Endothelial cell (in vitro differentiated cells): ENCODE measurements around the gene TTC23L. TPM values are rescaled to one million over a fixed set of nuclear protein-coding genes. Genes with fewer than 3 reads are reported as not detected.
"Not testable (repeated sequence)": the region's sequence is repeated elsewhere in the genome, so short reads cannot be mapped to it uniquely, and the experiment has no call there.

Source experiments
- DNase-seq: peaks from one replicate; pipeline ENCODE4 v3.0.0; 2021; ENCODE audit warnings: low spot score
- H3K27ac Mint-ChIP-seq: one replicate; pipeline ENCODE4 v1.8.0; 2021; ENCODE audit warnings: mixed read lengths, inconsistent platforms; ENCODE audit not compliant: unreplicated experiment
- H3K27me3 Mint-ChIP-seq: one replicate; pipeline ENCODE4 v1.8.0; 2021; ENCODE audit warnings: mild to moderate bottlenecking, moderate library complexity, mixed read lengths, inconsistent platforms; ENCODE audit not compliant: unreplicated experiment
- H3K36me3 Mint-ChIP-seq: one replicate; pipeline ENCODE4 v1.8.0; 2021; ENCODE audit warnings: mild to moderate bottlenecking, low read depth, mixed read lengths, inconsistent platforms; ENCODE audit not compliant: unreplicated experiment
- H3K4me1 Mint-ChIP-seq: one replicate; pipeline ENCODE4 v1.8.0; 2021; ENCODE audit warnings: mild to moderate bottlenecking, mixed read lengths, inconsistent platforms; ENCODE audit not compliant: unreplicated experiment
- H3K4me3 Mint-ChIP-seq: one replicate; pipeline ENCODE4 v1.8.0; 2021; ENCODE audit warnings: mild to moderate bottlenecking, mixed read lengths, inconsistent platforms; ENCODE audit not compliant: unreplicated experiment
- H3K9me3 Mint-ChIP-seq: one replicate; pipeline ENCODE4 v1.8.0; 2021; ENCODE audit warnings: mixed read lengths, inconsistent platforms; ENCODE audit not compliant: unreplicated experiment
- total RNA-seq: library from RNA; stranded (reverse); fragmentation: NEBNext Ultra II Directional; extraction: Animal tissue kit (Norgen Biotek cat#: 25700); gene quantifications from one replicate; pipeline ENCODE4 v1.2.1, GENCODE V29; 2021; ENCODE audit not compliant: unreplicated experiment
- TF ChIP-seq, protein P1 (sequence below): fragments of 200-600 bp; sonication (generic); IDR thresholded peaks from one replicate; pipeline ENCODE4 v1.5.0; 2021; ENCODE audit warnings: antibody characterized with exemption; ENCODE audit not compliant: unreplicated experiment

The TTC23L gene
- total RNA-seq, 1 donor from 2014 or later, result 0.26 TPM

DNA sequence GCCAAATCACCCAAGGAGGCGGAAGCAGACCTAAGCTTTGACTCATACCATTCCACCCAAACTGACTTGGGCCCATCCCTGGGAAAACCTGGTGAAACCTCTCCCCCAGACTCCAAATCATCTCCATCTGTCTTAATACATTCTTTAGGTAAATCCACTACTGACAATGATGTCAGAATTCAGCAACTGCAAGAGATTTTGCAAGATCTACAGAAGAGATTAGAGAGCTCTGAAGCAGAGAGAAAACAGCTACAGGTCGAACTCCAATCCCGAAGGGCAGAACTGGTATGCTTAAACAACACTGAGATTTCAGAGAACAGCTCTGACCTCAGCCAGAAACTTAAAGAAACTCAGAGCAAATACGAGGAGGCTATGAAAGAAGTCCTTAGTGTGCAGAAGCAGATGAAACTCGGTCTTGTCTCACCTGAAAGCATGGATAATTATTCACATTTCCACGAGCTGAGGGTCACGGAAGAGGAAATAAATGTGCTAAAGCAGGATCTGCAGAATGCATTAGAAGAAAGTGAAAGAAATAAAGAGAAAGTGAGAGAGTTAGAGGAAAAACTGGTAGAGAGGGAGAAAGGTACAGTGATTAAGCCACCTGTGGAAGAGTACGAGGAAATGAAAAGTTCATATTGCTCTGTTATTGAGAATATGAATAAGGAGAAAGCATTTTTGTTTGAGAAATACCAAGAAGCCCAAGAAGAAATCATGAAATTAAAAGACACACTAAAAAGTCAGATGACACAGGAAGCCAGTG, 15.8 kb upstream of the TTC23L start:
- TF ChIP-seq, protein P1, sequence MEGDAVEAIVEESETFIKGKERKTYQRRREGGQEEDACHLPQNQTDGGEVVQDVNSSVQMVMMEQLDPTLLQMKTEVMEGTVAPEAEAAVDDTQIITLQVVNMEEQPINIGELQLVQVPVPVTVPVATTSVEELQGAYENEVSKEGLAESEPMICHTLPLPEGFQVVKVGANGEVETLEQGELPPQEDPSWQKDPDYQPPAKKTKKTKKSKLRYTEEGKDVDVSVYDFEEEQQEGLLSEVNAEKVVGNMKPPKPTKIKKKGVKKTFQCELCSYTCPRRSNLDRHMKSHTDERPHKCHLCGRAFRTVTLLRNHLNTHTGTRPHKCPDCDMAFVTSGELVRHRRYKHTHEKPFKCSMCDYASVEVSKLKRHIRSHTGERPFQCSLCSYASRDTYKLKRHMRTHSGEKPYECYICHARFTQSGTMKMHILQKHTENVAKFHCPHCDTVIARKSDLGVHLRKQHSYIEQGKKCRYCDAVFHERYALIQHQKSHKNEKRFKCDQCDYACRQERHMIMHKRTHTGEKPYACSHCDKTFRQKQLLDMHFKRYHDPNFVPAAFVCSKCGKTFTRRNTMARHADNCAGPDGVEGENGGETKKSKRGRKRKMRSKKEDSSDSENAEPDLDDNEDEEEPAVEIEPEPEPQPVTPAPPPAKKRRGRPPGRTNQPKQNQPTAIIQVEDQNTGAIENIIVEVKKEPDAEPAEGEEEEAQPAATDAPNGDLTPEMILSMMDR, result no peak
- peak overlapping the region; percentile 26 for H3K27ac Mint-ChIP-seq
- H3K4me1 Mint-ChIP-seq, result peaks cover 8% of the 10 kb centered on the region
- H3K4me3 Mint-ChIP-seq, result peak overlapping the region; percentile 3
- no peak for DNase-seq
- H3K36me3 Mint-ChIP-seq, result peaks cover 45% of the 10 kb centered on the region
- H3K27me3 Mint-ChIP-seq, result peaks cover 3% of the 10 kb centered on the region
- H3K9me3 Mint-ChIP-seq, result no peaks in the 10 kb centered on the region

DNA sequence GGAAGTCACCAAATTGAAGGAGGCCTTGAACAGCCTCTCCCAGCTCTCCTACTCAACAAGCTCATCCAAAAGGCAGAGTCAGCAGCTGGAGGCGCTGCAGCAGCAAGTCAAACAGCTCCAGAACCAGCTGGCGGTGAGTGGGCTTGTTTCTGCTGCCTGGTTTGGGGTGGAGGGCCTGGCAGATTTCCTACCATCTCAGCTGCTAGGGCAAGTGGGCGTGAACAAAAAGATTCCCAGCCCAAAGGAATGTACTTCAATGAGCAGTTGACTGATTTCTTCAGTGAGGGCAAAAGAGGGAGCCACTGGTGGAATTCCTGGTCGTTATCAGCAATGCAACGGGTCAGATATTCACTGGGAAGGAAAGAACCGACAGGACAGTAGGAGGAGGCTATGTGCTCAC, 12.6 kb upstream of the TTC23L start:
- Mint-ChIP-seq H3K4me1 (peaks cover 8% of the 10 kb centered on the region), H3K27me3 (peaks cover 3% of the 10 kb centered on the region), H3K9me3 (no peaks in the 10 kb centered on the region), H3K36me3 (peaks cover 58% of the 10 kb centered on the region), H3K27ac (no peak overlapping the region), H3K4me3 (peak overlapping the region; percentile 76)
- no peak for DNase-seq
- TF ChIP-seq, protein P1, result no peak

DNA sequence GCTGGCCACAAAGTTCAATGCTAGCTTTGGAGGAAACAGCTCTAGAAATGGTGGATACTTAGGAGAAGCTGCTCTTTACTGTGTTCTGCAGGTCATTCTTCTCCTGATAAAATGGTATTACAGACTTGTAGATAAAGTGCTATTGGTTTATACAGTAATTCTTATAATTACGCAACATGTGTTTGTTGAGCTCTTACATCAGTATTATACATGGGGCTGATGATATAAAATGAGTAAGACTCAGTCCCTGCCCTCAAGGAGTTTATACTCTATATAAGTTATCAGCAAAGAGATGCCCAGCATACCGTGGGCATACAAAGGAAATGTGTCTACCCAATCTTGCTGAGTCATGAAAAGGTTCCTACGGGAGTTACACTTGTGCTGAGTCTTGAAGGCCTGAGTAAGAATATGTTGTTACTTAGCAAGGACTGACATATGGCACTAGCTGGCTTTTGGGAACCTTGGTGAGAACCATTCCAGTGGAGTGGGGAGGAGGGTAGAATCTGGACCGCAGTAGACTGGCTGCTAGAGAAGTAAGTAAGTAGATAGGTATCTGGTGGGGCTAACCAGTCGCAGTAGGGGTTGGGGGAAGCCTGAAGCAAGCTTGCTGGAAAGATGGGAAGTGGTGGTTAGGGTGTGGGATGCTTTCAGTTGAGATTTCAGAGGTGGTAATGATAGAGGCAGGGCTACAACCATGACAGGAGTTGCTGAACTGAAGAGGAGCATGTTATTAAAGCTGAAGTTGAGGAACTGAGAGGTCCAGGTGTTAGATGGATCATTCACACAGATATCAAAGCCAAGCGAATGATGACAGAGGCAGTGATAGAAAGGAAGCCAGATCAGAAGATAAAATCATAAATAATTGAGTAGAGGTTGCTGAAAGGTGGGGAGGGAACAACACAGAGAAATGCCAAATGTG, 11.1 kb upstream of the TTC23L start:
- Mint-ChIP-seq H3K4me1 (peaks cover 8% of the 10 kb centered on the region), H3K27ac (no peak overlapping the region), H3K9me3 (no peaks in the 10 kb centered on the region), H3K4me3 (peak overlapping the region; percentile 6), H3K36me3 (peaks cover 66% of the 10 kb centered on the region), H3K27me3 (peaks cover 3% of the 10 kb centered on the region)
- TF ChIP-seq, protein P1, result no peak
- DNase-seq, result no peak

DNA sequence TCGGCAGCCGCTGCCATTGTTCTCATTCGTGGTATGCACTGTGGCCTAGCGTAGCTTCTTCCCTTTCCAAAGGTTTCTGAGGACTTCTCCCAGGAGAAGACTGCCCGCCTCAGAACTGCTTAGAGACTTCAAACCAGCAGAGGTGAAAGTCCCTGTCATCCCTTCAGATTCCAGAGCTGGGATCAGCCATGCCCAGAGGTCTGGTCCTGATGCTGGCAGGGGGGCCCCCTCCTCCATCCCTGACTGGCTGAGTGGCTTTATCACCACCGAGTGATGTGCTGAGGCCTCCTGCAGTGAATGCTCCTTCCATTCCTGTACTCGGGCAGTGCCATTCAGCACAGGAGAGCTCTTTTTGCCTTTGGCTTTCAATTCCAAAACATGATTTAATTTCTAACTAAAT, 8.1 kb upstream of the TTC23L start:
- not testable (repeated sequence) for H3K9me3 Mint-ChIP-seq, H3K27ac Mint-ChIP-seq, H3K4me3 Mint-ChIP-seq, DNase-seq, H3K27me3 Mint-ChIP-seq, H3K4me1 Mint-ChIP-seq
- peaks cover 57% of the 10 kb centered on the region for H3K36me3 Mint-ChIP-seq

DNA sequence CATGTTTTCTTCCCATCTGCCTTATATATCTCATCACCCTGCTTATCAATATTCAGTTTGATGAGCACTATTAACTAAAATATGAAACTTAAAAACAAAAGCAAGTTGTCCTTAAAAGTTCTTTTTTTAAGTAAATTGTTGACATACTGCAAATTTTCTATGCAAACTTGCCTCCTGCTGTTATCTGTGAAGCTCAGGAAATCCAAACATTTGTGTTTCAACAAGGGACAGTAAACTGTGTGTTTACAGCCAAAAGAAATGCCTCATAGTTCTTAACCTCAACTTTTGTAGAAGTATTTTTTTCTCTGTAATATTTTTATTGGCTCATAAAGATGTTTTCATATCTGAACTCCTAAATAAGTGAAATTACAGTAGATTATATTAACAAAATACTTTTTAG, 7.7 kb upstream of the TTC23L start:
- Mint-ChIP-seq H3K4me1 (no peaks in the 10 kb centered on the region), H3K27me3 (peaks cover 2% of the 10 kb centered on the region), H3K27ac (no peak overlapping the region), H3K36me3 (peaks cover 55% of the 10 kb centered on the region), H3K9me3 (no peaks in the 10 kb centered on the region), H3K4me3 (no peak overlapping the region)
- no peak for DNase-seq
- TF ChIP-seq, protein P1, result no peak
